ENCODE results near the gene PA2G4. TPM values are rescaled to one million over a fixed set of nuclear protein-coding genes. Genes with fewer than 3 reads are reported as not detected.

The PA2G4 gene
- polyA plus RNA-seq, 1 donor (not counting 4 experiments of a cell fraction or from before 2014, with no cell fraction given): 480 TPM

DNA sequence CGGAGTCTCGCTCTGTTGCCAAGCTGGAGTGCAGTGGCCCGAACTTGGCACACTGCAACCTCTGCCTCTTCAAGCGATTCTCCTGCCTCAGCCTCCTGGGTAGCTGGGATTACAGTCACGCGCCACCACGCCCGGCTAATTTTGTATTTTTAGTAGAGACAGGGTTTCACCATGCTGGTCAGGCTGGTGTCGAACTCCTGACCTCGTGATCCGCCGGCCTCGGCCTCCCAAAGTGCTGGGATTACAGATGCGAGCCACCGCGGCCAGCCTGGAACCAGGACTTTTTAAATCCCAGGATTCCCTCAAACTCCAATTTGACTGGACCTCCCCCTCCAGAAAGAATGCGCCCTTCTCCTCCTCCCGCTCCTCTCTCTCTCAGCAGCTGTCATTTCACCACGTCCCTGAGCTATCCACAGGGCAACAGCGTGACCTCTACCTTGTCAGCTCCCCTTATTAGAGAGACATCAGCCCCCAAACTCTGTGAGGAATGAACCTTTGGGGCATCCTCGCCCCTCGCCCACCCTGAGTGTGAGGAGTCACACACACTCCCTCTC is 25.7 kb downstream of the PA2G4 start:
- Histone ChIP-seq H3K4me2 (ENCODE audit: control insufficient read depth, extremely low read depth, insufficient read depth, low read depth, low read length) (peak overlapping the region; percentile 95), H3K9me3 (ENCODE audit: control insufficient read depth, low read depth, low read length) (no peaks in the 10 kb centered on the region), H3K79me2 (ENCODE audit: control insufficient read depth, insufficient read depth, low read length) (peaks cover 21% of the 10 kb centered on the region), H3K9ac (ENCODE audit: control insufficient read depth, extremely low read depth, insufficient read depth, low read length) (no peak overlapping the region), H2AFZ (ENCODE audit: control insufficient read depth, low read length) (no peak overlapping the region), H3K36me3 (ENCODE audit: control insufficient read depth in 2 of 2, extremely low read depth in 1 of 2, insufficient read depth in 2 of 2, low read length in 2 of 2) (peaks cover 32 to 36% of the 10 kb centered on the region in 2 experiments), H4K20me1 (ENCODE audit: control insufficient read depth, extremely low read depth, insufficient read depth, low read length) (no peaks in the 10 kb centered on the region), H3K9me1 (ENCODE audit: control insufficient read depth, extremely low read depth, insufficient read depth, low read length) (no peaks in the 10 kb centered on the region), H3K27ac (ENCODE audit: control insufficient read depth, insufficient read depth, low read length) (no peak overlapping the region), H3K4me3 (ENCODE audit: control insufficient read depth in 2 of 3, extremely low read depth in 1 of 3, insufficient read depth in 2 of 3, low read depth in 1 of 3, low read length in 3 of 3) (peak overlapping the region in 1 of 3 experiments; percentile 96), H3K27me3 (ENCODE audit: control insufficient read depth, extremely low read depth, insufficient read depth, low read length) (no peaks in the 10 kb centered on the region), H3K4me1 (ENCODE audit: control insufficient read depth, extremely low read depth, insufficient read depth, low read length) (peaks cover 21% of the 10 kb centered on the region)
- dilution Hi-C loops (cut with MboI; ENCODE audit: extremely low pct_ligation_motif_present, low sequenced_read_pairs): loop anchor here (10.0 kb wide), 1 partner anchor 45 kb away; no protein-coding TSS in a partner anchor
- DNase-seq (ENCODE audit: low read depth, low spot score) (no peak), FAIRE-seq (no peak)
- TF ChIP-seq, protein P1, sequence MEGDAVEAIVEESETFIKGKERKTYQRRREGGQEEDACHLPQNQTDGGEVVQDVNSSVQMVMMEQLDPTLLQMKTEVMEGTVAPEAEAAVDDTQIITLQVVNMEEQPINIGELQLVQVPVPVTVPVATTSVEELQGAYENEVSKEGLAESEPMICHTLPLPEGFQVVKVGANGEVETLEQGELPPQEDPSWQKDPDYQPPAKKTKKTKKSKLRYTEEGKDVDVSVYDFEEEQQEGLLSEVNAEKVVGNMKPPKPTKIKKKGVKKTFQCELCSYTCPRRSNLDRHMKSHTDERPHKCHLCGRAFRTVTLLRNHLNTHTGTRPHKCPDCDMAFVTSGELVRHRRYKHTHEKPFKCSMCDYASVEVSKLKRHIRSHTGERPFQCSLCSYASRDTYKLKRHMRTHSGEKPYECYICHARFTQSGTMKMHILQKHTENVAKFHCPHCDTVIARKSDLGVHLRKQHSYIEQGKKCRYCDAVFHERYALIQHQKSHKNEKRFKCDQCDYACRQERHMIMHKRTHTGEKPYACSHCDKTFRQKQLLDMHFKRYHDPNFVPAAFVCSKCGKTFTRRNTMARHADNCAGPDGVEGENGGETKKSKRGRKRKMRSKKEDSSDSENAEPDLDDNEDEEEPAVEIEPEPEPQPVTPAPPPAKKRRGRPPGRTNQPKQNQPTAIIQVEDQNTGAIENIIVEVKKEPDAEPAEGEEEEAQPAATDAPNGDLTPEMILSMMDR (optimal IDR thresholded peaks at IDR 0.05 in 1 of 3, IDR thresholded peaks at IDR 0.05 in 1 of 3, conservative IDR thresholded peaks at IDR 0.05 in 1 of 3; ENCODE audit: extremely low read depth in 1 of 3, insufficient read depth in 2 of 3, low read length in 3 of 3): no peak
- no peak for TF ChIP-seq EZH2 (IDR thresholded peaks at IDR 0.05; ENCODE audit: low read length)

DNA sequence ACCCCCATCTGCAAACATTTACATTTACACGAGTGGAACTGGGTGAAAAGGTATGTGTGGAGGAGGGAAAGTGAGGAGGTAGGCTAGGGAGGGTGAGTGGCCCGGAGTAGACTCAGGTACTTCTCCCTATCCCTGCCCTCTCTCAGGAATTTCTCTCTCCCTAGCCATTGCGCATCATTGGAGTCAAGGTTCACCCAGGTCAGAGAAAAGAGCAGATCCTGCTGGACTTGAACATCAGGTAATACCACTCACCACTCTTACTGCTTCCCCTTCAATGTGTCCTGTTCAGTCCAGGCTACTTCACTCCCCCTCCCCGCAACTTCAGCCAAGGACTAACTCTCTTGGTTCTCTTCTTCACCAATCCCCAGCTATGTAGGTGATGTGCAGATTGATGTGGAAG is 26.5 kb downstream of the PA2G4 start:
- no peak overlapping the region for H3K4me3 ChIP-seq (ENCODE audit: control insufficient read depth in 2 of 3, extremely low read depth in 1 of 3, insufficient read depth in 2 of 3, low read depth in 1 of 3, low read length in 3 of 3)
- FAIRE-seq (no peak), DNase-seq (ENCODE audit: low read depth, low spot score) (no peak)
- H4K20me1 ChIP-seq (ENCODE audit: control insufficient read depth, extremely low read depth, insufficient read depth, low read length): no peaks in the 10 kb centered on the region
- no peak overlapping the region for H2AFZ ChIP-seq (ENCODE audit: control insufficient read depth, low read length)
- H3K27ac ChIP-seq (ENCODE audit: control insufficient read depth, insufficient read depth, low read length): no peak overlapping the region
- TF ChIP-seq EZH2 (IDR thresholded peaks at IDR 0.05; ENCODE audit: low read length): no peak
- TF ChIP-seq, protein P1 (optimal IDR thresholded peaks at IDR 0.05 in 1 of 3, IDR thresholded peaks at IDR 0.05 in 1 of 3, conservative IDR thresholded peaks at IDR 0.05 in 1 of 3; ENCODE audit: extremely low read depth in 1 of 3, insufficient read depth in 2 of 3, low read length in 3 of 3): no peak
- no peaks in the 10 kb centered on the region for H3K9me1 ChIP-seq (ENCODE audit: control insufficient read depth, extremely low read depth, insufficient read depth, low read length)
- no peak overlapping the region for H3K4me2 ChIP-seq (ENCODE audit: control insufficient read depth, extremely low read depth, insufficient read depth, low read depth, low read length)
- dilution Hi-C loops (cut with MboI; ENCODE audit: extremely low pct_ligation_motif_present, low sequenced_read_pairs): no loop called here
- H3K27me3 ChIP-seq (ENCODE audit: control insufficient read depth, extremely low read depth, insufficient read depth, low read length): no peaks in the 10 kb centered on the region
- peaks cover 32 to 36% of the 10 kb centered on the region in 2 experiments for H3K36me3 ChIP-seq (ENCODE audit: control insufficient read depth in 2 of 2, extremely low read depth in 1 of 2, insufficient read depth in 2 of 2, low read length in 2 of 2)
- peaks cover 20% of the 10 kb centered on the region for H3K4me1 ChIP-seq (ENCODE audit: control insufficient read depth, extremely low read depth, insufficient read depth, low read length)
- no peaks in the 10 kb centered on the region for H3K9me3 ChIP-seq (ENCODE audit: control insufficient read depth, low read depth, low read length)
- peaks cover 21% of the 10 kb centered on the region for H3K79me2 ChIP-seq (ENCODE audit: control insufficient read depth, insufficient read depth, low read length)
- no peak overlapping the region for H3K9ac ChIP-seq (ENCODE audit: control insufficient read depth, extremely low read depth, insufficient read depth, low read length)

Measured in keratinocyte (primary cell).